AG09319 (cell line): ENCODE results near the gene KLHDC7A.

Source experiments
- DNase-seq: peaks from one replicate; pipeline ENCODE4 v3.0.0-alpha.2; 2010; ENCODE audit warnings: low read depth; ENCODE audit errors: extremely low read depth
- CTCF ChIP-seq: IDR thresholded peaks from 2 replicates; pipeline ENCODE4 v1.5.1; 2011; ENCODE audit warnings: low read depth, mild to moderate bottlenecking, inconsistent platforms, low read length, moderate library complexity

Gene KLHDC7A

GRCh38 chr1:18484276-18484675 is 3.5 kb downstream of the KLHDC7A start:
- no peak for DNase-seq
- no peak for TF ChIP-seq CTCF

GRCh38 chr1:18484721-18485120 is 4.0 kb downstream of the KLHDC7A start:
- no peak for DNase-seq
- no peak for TF ChIP-seq CTCF

GRCh38 chr1:18485227-18485626 is 4.5 kb downstream of the KLHDC7A start:
- no peak for TF ChIP-seq CTCF
- no peak for DNase-seq

- no peak for DNase-seq
- no peak for TF ChIP-seq CTCF
Observed at GRCh38 chr1:18486195-18486594, 5.5 kb downstream of the KLHDC7A start.

- TF ChIP-seq CTCF: no peak
- no peak for DNase-seq
Observed at GRCh38 chr1:18489417-18490143, 8.8 kb downstream of the KLHDC7A start.

- DNase-seq: no peak
- TF ChIP-seq CTCF: no peak
Observed at GRCh38 chr1:18491168-18491567, 10.4 kb downstream of the KLHDC7A start.

- DNase-seq: no peak
- TF ChIP-seq CTCF: no peak
Observed at GRCh38 chr1:18494304-18494703, 13.6 kb downstream of the KLHDC7A start.
